Measurements from ENCODE around the gene EVI5L.

DNA sequence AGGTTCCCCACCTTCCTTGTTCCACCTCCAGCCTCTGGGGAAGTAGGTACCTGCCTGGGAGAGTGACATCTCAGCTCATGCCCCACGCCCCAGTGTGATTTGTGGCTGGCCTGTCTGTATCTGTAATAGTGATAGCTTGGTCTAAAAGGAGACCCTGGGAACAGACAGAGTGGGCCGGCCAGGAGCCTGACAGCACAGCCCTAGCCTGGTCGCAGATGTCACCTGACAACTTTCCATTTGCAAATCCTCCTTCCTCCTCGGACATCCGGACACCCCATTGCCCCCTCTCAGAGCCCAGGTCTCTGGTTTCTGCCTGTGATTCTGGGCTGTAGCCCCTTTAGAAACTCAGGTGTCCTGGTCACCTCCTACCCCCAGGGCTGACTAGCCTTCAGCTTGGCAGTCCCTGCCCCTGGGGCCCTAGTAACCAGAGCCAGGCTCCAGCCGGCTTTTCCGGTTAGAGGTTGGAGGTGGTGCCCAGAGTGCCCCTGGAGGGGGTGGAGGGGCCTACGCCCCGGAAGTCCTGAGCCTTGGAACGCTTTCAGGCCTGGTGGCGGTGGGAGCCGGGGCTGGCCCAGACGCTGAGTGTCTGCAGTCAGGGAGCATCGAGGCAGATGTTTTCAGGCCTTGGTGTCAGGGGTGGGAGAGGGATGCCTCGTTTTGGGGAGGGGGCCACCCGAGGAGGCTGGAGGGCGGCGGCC is 64.7 kb downstream of the EVI5L start:
- TF ChIP-seq, protein P1, sequence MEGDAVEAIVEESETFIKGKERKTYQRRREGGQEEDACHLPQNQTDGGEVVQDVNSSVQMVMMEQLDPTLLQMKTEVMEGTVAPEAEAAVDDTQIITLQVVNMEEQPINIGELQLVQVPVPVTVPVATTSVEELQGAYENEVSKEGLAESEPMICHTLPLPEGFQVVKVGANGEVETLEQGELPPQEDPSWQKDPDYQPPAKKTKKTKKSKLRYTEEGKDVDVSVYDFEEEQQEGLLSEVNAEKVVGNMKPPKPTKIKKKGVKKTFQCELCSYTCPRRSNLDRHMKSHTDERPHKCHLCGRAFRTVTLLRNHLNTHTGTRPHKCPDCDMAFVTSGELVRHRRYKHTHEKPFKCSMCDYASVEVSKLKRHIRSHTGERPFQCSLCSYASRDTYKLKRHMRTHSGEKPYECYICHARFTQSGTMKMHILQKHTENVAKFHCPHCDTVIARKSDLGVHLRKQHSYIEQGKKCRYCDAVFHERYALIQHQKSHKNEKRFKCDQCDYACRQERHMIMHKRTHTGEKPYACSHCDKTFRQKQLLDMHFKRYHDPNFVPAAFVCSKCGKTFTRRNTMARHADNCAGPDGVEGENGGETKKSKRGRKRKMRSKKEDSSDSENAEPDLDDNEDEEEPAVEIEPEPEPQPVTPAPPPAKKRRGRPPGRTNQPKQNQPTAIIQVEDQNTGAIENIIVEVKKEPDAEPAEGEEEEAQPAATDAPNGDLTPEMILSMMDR (IDR thresholded peaks at IDR 0.05), result peak in 1 of 6 experiments; percentile 15
- TF ChIP-seq POLR2A (IDR thresholded peaks at IDR 0.05), result no peak
